Kidney (tissue), 14 donors: ENCODE data around the gene ITGA3. TPM values are rescaled to one million over a fixed set of nuclear protein-coding genes. Genes with fewer than 3 reads are reported as not detected.

Experiments
- DNase-seq, 5 donors: peaks; one replicate each; pipeline ENCODE4 v3.0.0-alpha.2; 2013 to 2020
- FAIRE-seq: peaks from 2 replicates; lab custom pipeline; 2012; peaks lifted over from hg19 to GRCh38; lab: Jason Lieb, UNC
- H3K27ac ChIP-seq, 2 donors: one replicate each; pipeline ENCODE4 v1.7.0; 2013; ENCODE audit warnings: low read depth in 2 of 2, low read length in 2 of 2, inconsistent platforms in 1 of 2
- H3K27me3 ChIP-seq: one replicate; pipeline ENCODE4 v1.7.1; 2013; ENCODE audit warnings: low read length, inconsistent platforms; ENCODE audit not compliant: control insufficient read depth, insufficient read depth
- H3K36me3 ChIP-seq, 3 donors: one replicate each; pipeline versions ENCODE4 v1.7.0 to v1.7.1; 2013; ENCODE audit warnings: low read length in 3 of 3, control low read depth in 1 of 3, inconsistent platforms in 1 of 3; ENCODE audit not compliant: insufficient read depth in 3 of 3, control insufficient read depth in 2 of 3
- H3K4me1 ChIP-seq, 3 donors: one replicate each; pipeline versions ENCODE4 v1.7.0 to v1.7.1; 2013; ENCODE audit warnings: low read length in 3 of 3, inconsistent platforms in 1 of 3, low read depth in 1 of 3; ENCODE audit not compliant: control insufficient read depth in 2 of 3, insufficient read depth in 2 of 3
- H3K4me3 ChIP-seq, 3 donors: one replicate each; pipeline versions ENCODE4 v1.7.0 to v1.8.1; 2013; ENCODE audit warnings: low read length in 3 of 3, control low read depth in 1 of 3, inconsistent platforms in 1 of 3
- H3K9ac ChIP-seq, 3 donors: one replicate each; pipeline versions ENCODE4 v1.7.0 to v1.7.1; 2013; ENCODE audit warnings: low read length in 3 of 3, control low read depth in 1 of 3, inconsistent platforms in 1 of 3
- H3K9me3 ChIP-seq, 3 donors: one replicate each; pipeline versions ENCODE4 v1.7.0 to v1.7.1; 2013; ENCODE audit warnings: low read length in 3 of 3, control low read depth in 1 of 3, inconsistent platforms in 1 of 3; ENCODE audit not compliant: control insufficient read depth in 2 of 3, insufficient read depth in 1 of 3
- intact Hi-C: fragments of 100-400 bp; cut with DNase I; formaldehyde crosslinking; loops from one replicate; pipeline ENCODE4 v1.11.1; 2022
- polyA plus RNA-seq: library from polyadenylated mRNA; stranded (reverse); fragments of 350-450 nt; fragmentation: Illumina TruSeq; extraction: RNeasy Lipid Tissue Mini Kit (QIAGEN cat#74804); gene quantifications from one replicate; pipeline ENCODE4 v1.2.3, GENCODE V29; 2014; ENCODE audit warnings: low read depth, low replicate concordance; ENCODE audit not compliant: insufficient read depth
- total RNA-seq: library from RNA; stranded (reverse); fragmentation: NEBNext Ultra II Directional; extraction: Animal tissue kit (Norgen Biotek cat#: 25700); gene quantifications from one replicate; pipeline ENCODE4 v1.2.1, GENCODE V29; 2021
- TF ChIP-seq, protein P1 (sequence below): IDR thresholded peaks from 3 replicates; pipeline ENCODE4 v1.5.1; 2012; ENCODE audit warnings: mild to moderate bottlenecking, moderate library complexity, borderline replicate concordance; ENCODE audit not compliant: insufficient read depth; ENCODE audit errors: extremely low read depth
- donor health status: control.
- donor health status: control.
- donor health status: control.
- donor health status: control.
- donor health status: control.
- donor health status: DM: yes; HTN: yes; CAD: no.
- donor health status: Normal renal cell carcinoma (clear cell type).

Gene ITGA3
- total and polyA plus RNA-seq, 2 donors from 2014 or later = 117 to 367 TPM

DNA sequence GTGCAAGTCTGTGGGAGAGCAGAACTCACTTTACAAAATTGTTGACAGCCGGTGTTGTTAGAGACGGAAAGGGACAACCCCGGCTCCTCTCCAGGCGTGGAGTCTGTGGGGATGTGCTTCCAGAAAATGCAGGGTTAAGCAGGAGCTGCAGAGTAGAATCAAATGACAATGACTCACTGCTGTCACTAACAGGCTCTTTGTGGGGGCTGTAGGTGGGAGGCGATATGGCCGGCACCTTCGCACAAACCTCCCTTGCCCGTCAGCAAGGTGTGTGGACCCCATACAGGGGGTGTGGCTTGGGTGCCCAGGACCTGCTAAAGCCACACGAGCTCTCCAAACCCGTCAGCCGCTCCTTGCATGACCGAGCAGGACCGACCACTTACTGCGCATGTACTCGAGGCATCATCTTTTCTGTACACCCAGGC is 45.0 kb downstream of the ITGA3 start:
- Histone ChIP-seq H3K4me1 (peaks cover 0 to 64% (median 57%) of the 10 kb centered on the region in 3 donors), H3K9me3 (no peaks in the 10 kb centered on the region), H3K27me3 (no peaks in the 10 kb centered on the region), H3K4me3 (peak overlapping the region in 1 of 3 donors; percentile 25), H3K27ac (peak overlapping the region; percentile 90 to 94), H3K36me3 (peaks cover 7 to 58% (median 7%) of the 10 kb centered on the region in 3 donors), H3K9ac (peak overlapping the region in 1 of 3 donors; percentile 1)
- FAIRE-seq (no peak), DNase-seq (peak; percentile 76 to 85 (median 79))
- intact Hi-C loops = no loop called here
- TF ChIP-seq, protein P1, sequence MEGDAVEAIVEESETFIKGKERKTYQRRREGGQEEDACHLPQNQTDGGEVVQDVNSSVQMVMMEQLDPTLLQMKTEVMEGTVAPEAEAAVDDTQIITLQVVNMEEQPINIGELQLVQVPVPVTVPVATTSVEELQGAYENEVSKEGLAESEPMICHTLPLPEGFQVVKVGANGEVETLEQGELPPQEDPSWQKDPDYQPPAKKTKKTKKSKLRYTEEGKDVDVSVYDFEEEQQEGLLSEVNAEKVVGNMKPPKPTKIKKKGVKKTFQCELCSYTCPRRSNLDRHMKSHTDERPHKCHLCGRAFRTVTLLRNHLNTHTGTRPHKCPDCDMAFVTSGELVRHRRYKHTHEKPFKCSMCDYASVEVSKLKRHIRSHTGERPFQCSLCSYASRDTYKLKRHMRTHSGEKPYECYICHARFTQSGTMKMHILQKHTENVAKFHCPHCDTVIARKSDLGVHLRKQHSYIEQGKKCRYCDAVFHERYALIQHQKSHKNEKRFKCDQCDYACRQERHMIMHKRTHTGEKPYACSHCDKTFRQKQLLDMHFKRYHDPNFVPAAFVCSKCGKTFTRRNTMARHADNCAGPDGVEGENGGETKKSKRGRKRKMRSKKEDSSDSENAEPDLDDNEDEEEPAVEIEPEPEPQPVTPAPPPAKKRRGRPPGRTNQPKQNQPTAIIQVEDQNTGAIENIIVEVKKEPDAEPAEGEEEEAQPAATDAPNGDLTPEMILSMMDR = no peak

DNA sequence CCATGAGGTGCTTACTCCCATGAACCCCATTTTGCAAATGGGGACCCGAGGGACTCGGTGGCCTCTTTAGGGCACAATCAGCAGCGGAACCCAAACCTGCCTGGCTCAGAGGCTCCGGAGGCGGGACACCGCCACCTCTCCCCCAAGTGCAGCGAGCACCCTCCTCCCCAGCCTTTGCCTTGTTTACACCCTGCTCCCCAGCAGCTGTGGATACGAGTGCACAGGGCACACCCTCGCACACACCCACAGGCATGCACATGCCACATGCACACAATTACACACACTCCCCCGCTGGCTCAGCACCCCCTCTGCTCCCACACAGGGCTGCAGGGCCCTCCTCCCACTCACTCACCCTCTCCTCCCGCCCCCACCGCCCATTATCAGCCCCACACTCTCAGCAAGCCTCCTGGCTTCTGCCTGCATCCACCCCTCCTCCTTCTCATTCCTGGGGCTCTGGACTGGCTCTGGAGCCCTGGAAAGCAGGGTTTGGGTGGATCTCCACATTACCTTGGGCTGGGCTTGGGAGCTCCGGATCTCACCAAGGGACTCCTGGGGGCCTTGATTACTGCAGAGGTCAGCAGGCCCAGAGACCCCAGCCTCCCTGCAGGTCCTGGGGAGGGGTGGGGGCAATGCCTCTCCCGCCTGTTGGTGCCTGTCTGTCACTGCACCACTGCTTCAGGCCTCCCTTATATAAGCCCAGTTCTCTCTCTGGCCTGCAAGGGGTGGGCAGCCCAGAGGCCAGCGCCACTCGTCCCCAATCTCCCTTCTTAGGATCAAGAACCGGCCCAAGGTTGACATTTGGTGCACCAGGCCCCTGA is 45.6 kb downstream of the ITGA3 start:
- TF ChIP-seq, protein P1 = no peak
- DNase-seq = peak; percentile 78 to 91 (median 86)
- FAIRE-seq = no peak
- Histone ChIP-seq H3K27ac (peak overlapping the region; percentile 90 to 94), H3K9me3 (no peaks in the 10 kb centered on the region), H3K27me3 (no peaks in the 10 kb centered on the region), H3K4me3 (peak overlapping the region in 1 of 3 donors; percentile 25), H3K36me3 (peaks cover 7 to 63% (median 9%) of the 10 kb centered on the region in 3 donors), H3K4me1 (peaks cover 0 to 60% (median 52%) of the 10 kb centered on the region in 3 donors), H3K9ac (peak overlapping the region in 1 of 3 donors; percentile 70)
- intact Hi-C loops = no loop called here

DNA sequence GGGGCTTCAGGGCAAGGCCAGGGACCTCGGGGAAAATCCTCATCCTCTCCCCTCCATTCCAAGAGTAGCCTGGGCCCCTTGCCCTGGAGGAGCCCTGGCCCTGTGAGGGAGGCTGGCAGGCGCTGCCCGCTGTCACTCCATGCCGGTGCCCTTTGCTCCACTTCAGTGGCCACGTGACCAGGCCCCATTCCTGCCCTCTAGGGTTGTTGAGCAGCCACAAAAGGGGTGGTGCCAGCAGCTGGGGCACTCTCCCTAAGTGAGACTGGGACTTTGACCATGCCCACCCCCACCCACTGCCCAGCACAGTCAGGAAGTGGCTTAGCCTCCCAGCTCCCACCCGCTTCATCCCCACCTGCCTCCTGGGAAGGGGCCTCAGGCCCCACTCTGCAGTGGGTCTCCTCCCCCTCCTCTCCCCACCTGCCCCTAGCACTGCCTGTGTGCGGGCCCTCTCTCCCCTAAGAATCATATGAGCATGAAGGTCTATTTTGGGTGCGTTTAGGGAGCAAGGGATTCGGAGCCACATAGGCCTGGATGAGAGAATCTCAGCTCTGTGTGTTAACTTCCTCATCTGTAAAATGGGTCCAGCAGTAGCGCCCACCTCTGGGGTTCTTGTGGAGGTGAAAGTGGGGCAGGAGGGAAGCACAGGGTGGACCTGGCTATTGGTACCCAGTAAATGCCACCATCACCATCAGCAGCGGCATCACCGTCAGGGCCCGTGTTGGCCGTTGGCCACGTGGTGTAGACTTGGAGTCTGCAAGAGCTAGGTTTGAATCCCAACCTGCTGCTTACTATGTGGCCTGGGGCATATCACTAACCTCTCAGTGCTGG is 46.5 kb downstream of the ITGA3 start:
- H3K36me3 ChIP-seq = peaks cover 7 to 67% (median 13%) of the 10 kb centered on the region in 3 donors
- TF ChIP-seq, protein P1 = no peak
- peak overlapping the region; percentile 90 to 94 for H3K27ac ChIP-seq

More for the DNA sequence above, 46.5 kb downstream of the ITGA3 start:
- Histone ChIP-seq H3K27me3 (no peaks in the 10 kb centered on the region), H3K4me1 (peaks cover 0 to 52% (median 45%) of the 10 kb centered on the region in 3 donors), H3K9ac (peak overlapping the region in 1 of 3 donors; percentile 70), H3K9me3 (no peaks in the 10 kb centered on the region), H3K4me3 (peak overlapping the region in 1 of 3 donors; percentile 48)
- FAIRE-seq (no peak), DNase-seq (peak; percentile 81 to 90 (median 85))
- intact Hi-C loops = no loop called here
